ENCODE measurements around the gene KCNH3. TPM values are rescaled to one million over a fixed set of nuclear protein-coding genes. Genes with fewer than 3 reads are reported as not detected.

The KCNH3 gene
- total and polyA plus RNA-seq, 2 of the 8 experiments (the other 6 are each of a cell fraction or from before 2014, with no cell fraction given) = 0.24 to 0.50 TPM

- no peak for TF ChIP-seq TAF1 (IDR thresholded peaks at IDR 0.05; ENCODE audit: low read depth, low read length)
These were observed 15.4 kb downstream of the KCNH3 start (continued) for GRCh38 chr12:49554266-49554665.

All from H1 (cell line).